HUDEP-2 (cell line): ENCODE data around the gene SMIM41.
"Not testable (repeated sequence)": the region's sequence is repeated elsewhere in the genome, so short reads cannot be mapped to it uniquely, and the experiment has no call there.

Source experiments
- DNase-seq, 76 experiments: peaks; one replicate each; lab custom pipeline; 2025; ENCODE audit not compliant: unreplicated experiment in 76 of 76; lab: John Stamatoyannopoulos, UW

SMIM41 gene

GRCh38 chr12:52082988-52083637, 3.6 kb downstream of the SMIM41 start:
- DNase-seq = peak in 45 of 76 experiments; percentile 10 to 63 (median 38)

- DNase-seq = no peak
Observed at GRCh38 chr12:52083638-52083996, 4.1 kb downstream of the SMIM41 start.

GRCh38 chr12:52084491-52085231, 5.2 kb downstream of the SMIM41 start:
- DNase-seq = no peak

DNA sequence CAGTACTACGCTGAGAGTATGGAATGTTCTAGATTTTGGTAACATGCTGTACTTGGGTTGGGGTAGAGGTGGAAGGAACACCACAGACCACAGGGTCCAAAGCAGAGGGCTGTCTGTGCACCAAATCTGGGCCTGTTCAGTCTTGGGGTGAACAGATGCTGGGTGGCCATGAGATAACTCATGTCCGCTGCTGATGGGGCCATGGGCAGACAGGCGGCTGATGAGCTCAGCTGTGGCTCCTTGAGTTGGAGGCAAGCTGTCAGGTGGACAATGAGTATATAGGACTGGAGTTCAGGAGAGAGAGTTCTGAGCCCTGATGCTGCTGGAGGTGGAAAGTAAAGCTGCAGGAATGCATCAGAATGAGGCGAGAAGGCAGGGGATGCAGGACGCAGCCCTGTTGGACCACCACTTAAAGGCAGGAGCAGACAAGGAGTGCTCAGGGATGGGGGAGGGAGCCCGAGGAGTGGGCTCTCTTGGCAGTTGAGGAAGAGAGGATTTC, 6.2 kb downstream of the SMIM41 start:
- DNase-seq = no peak

GRCh38 chr12:52086366-52086765, 6.9 kb downstream of the SMIM41 start:
- peak in 1 of 76 experiments; percentile 10 for DNase-seq

DNA sequence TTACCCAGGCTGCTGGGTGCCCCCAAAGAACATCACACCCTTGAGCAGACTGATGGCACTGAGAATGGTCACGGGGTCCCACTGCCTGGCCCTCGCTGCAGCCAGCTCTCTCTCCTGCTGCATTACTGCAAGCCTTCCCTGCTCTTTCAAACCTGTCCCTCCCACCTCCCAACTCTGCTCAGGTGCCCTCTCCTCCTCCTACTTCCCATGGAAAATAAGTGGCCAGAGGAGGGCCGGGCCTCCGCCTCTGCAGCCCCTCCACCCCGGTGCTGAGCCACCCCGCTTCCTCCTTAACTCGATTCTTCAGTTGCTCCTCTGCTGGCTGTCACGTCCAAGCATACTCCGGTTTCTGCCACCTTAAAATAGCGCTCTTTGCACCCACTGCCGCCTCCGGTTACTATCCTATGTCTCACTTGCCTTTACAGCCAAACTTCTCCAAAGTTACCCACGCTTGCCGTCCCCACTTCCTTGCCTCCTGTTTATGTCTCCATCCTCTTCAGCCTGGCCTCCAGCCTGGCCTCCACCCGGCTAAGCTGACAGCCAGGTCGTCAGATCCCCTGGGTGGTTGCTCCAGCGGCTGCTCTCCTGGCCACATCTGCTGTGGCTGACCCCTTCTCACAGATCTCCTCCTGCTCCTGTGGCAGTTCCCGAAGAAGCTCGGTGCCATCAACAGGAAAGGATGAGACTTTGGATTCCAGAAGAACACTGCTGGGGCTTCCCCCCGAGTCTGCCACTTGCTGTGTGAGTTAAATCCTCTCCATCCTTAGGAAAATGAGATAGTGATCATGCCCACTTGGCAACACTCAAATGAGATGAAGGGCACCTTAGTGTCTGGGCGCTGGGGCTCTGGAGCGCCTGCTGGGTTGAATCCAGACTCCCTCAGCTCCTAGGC, 7.7 kb downstream of the SMIM41 start:
- DNase-seq = no peak

DNA sequence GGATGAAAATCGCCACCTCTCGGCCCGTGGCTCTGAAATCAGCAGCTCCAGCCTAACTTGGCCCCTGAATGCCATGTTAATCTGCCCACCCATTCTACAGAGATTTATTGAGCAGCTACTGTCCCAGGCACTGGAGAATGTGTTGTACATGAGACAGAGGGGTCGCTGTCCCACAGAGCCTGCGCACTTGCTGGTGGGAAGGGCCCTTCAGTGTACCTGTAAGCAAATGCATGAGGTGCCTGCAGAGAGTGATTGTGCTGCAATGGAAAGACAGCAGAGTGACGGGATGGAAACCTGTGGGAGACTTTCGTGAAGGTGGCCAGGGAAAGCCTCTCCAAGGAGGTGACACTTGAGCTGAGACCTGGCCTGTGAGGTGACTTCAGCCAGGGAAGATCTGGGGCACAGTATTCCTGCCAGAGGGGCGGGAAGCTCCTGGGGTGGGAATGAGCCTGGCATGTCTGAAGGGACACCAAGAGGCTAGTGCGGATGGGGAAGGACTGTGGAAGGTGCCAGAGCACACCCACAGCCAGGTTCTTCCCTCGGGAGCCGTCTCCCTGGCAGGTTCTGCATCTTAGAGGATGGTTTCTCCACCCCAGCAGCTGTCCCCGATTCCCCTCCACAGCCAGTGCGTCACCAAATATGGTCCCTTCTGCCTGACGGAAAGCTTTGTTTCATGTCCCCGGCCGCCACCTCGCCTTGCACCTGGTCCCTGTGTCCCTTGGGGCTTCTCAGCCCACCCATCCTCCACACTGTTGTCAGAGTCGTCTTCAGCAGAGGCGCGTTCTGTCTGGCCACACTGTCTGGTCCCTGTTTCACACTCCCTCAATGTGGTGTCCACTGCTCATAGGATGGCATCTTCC, 8.7 kb downstream of the SMIM41 start:
- no peak for DNase-seq

GRCh38 chr12:52089491-52089890, 10.0 kb downstream of the SMIM41 start:
- DNase-seq = no peak

- DNase-seq = no peak
Observed at GRCh38 chr12:52090291-52090690, 10.8 kb downstream of the SMIM41 start.

- DNase-seq = no peak
Observed at GRCh38 chr12:52091061-52091460, 11.6 kb downstream of the SMIM41 start.

DNA sequence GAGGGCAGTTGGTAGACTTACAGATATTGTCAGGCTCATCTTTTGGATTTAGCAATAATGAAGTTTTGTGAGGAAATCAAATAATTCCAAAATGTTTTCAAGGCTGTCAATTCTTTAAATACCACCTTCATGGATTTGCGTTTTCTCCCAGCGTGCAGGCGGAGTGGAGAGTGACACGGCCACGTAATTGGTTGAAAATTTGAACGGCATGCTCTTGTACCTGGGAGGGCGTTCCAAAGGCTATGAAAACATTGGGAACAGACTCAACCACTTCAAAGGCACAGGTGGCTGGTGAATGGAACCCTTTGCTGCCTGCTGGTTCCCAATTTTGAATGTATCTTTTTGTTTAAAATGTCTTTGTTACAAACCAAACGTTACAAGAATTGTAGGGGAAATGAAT, 12.4 kb downstream of the SMIM41 start:
- no peak for DNase-seq

DNA sequence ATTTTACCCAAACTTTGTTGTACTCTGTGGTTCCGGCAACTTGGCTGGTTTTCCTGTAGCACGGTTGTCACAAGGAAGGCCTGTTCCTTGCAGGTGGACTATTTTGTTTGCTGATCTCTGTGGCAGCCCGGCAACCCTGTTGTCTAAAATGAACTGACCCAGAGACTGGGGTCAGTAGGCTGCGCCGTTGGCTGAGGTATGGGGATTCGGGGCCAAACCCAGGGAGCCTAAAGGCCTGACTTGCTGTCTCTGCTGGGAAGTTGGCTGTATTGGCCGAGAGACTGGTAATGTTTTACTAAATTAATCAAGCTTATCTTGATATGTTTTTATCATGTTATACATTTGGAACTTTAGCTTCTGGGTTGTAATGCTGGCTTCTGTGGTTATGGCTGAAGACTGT, 13.8 kb downstream of the SMIM41 start:
- DNase-seq = no peak

GRCh38 chr12:52096332-52097044, 17.0 kb downstream of the SMIM41 start:
- DNase-seq = no peak

DNA sequence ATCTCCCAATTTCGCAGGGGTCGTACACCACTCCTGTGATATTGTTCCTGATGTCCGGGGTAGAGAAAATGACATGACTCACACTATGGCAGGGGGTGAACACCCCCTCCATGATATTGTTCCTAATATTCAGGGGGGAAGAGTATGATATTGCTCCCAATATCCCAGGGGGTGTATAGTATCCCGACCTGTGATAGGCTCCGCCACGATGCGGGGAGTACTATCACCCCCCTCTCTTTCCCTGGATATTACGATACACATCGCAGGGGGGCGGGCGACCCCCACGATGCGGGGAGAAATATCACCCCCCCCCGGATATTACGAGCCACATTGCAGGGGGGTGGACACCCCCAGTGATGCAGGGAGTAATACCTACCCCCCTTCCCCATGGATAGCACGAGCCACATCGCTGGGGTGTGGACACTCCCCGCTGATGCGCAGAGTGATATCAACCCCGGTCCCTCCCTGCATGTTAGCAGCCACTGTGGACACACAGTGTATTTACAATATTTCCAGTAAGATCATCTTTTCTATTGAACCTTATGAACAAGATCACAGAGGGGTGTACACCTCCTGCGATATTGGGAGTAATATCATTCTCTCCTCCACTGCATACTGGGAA, 17.7 kb downstream of the SMIM41 start:
- peak in 1 of 76 experiments; percentile 5 for DNase-seq

DNA sequence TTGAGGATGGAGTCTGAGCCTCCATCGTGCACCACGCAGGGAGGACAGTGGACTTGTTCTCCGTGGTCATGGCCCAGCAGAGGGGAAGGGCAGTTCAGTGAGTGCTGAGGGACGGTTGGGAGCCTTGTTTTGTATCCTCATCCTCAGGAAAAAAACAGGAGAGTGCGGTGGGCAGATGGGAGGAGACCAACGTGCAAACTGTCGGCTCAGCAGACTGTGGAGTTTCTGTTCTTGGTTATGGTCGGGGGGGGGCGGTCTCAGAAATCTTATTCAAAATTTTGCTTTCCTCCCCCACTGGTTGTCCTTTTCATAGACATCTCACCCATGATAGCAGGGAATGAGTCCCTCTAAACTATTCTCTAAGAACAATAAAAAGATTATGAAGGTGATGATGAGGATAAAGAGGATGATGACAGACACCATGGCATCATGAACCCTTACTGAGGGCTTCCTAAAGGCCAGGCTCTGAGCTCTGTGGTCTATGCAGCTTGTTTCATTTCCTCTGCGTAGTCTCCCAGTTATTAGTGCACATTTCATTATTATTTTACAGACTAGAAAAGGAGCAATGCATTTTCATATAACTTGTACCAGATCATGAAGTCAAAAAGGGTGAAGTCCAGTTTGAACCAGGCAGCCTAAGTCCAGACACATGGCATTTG, 25.1 kb downstream of the SMIM41 start:
- not testable (repeated sequence) for DNase-seq

DNA sequence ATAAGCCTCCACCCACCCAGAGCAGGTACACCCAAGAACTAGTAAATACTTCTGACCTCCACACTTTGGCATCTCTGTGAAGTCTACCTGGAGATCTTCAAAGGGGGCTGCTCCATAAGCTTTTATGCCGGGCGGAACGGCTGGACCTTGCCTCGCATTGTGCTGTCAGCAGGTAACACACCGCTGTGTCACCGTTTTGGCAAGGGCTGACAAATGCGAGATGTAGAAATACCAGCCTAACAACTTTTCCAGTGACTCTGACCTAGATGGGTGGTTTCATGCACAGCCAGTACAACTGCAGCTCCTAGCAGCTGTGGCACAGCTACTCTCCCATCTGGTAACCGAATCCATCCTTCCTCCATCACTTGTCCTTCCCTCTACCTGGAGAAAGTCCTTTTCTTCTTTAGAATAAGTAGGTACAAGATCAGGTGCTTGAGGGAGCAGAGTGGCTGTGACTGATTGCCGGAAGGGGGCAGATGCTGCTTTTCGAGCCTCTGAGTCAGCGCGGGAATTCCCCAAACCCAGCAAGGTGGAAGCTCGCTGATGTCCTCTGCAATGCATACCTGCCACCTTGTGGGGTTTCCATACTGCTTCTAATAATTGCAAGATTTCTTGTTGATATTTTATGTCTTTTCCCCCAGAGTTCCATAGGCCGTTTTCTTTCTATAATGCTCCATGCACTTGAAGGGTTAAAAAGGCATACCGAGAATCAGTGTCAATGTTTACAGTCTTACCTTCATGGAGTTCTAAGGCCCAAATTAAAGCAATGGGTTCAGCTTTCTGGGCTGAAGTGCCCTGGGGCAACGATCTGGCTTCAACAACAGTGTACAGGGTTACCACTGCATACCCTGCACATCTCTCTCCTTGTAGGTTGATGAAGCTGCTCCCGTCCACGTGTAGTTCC, 37.0 kb downstream of the SMIM41 start:
- DNase-seq = not testable (repeated sequence)

DNA sequence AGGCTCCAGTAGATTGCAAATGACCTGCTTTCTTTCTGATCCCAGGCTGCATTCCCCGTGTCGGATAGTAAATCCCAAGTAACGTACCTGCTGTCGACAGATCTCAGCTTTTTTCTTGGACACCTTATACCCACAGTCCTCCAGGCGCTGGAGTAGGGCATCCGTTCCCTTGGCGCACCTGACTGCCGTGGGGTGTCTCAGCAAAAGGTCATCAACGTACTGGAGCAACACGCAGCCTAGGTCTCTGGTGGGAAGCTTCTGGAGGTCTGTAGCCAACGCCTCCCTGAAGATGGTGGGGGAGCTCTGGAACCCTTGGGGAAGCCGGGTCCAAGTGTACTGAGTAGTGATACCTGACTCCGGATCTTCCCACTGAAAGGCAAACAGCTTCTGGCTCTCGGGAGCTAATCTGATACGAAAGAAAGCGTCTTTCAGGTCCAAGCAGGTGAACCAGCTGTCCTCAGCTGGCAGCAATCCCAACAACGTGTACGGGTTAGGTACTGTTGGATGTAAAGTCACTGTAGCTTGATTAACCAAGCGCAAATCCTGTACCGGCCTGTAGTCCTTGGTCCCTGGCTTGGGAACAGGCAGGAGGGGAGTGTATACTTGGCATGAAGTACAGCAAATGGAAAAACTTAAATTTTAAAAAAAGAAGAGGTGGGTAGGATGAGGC, 38.4 kb downstream of the SMIM41 start:
- DNase-seq = not testable (repeated sequence)
